GM12892 (cell line): ENCODE results near the gene ZBTB7A.
"Not testable (repeated sequence)": the region's sequence is repeated elsewhere in the genome, so short reads cannot be mapped to it uniquely, and the experiment has no call there.

Experiments
- DNase-seq: peaks from one replicate; pipeline ENCODE4 v3.0.0; 2011; ENCODE audit not compliant: insufficient read length
- FAIRE-seq: peaks from 2 replicates; lab custom pipeline; 2011; peaks lifted over from hg19 to GRCh38; lab: Jason Lieb, UNC
- POLR2A ChIP-seq: IDR thresholded peaks from 2 replicates; pipeline ENCODE4 v1.6.1; 2011; ENCODE audit warnings: low read depth, low read length, control low read depth
- POLR2AphosphoS5 ChIP-seq: IDR thresholded peaks from 2 replicates; pipeline ENCODE4 v1.6.1; 2011; ENCODE audit warnings: low read depth, low read length, control low read depth
- TAF1 ChIP-seq: IDR thresholded peaks from 2 replicates; pipeline ENCODE4 v1.6.1; 2011; ENCODE audit warnings: low read depth, mild to moderate bottlenecking, control low read depth, low read length, borderline replicate concordance

ZBTB7A gene

GRCh38 chr19:4012975-4013634 is 53.6 kb downstream of the ZBTB7A start:
- TF ChIP-seq TAF1, result no peak
- no peak for TF ChIP-seq POLR2A
- no peak for TF ChIP-seq POLR2AphosphoS5
- DNase-seq (no peak), FAIRE-seq (no peak)

GRCh38 chr19:4012092-4012974 is 54.4 kb downstream of the ZBTB7A start:
- DNase-seq, result no peak
- FAIRE-seq, result no peak
- TF ChIP-seq POLR2A, result no peak
- no peak for TF ChIP-seq POLR2AphosphoS5
- no peak for TF ChIP-seq TAF1

- not testable (repeated sequence) for DNase-seq, FAIRE-seq
Observed at GRCh38 chr19:4011430-4011829, 55.3 kb downstream of the ZBTB7A start.

GRCh38 chr19:4010808-4011110 is 55.9 kb downstream of the ZBTB7A start:
- FAIRE-seq (no peak), DNase-seq (no peak)
- TF ChIP-seq TAF1 (no peak), POLR2A (no peak), POLR2AphosphoS5 (no peak)

- DNase-seq, result no peak
- FAIRE-seq, result no peak
- TF ChIP-seq POLR2AphosphoS5, result no peak
- no peak for TF ChIP-seq TAF1
- no peak for TF ChIP-seq POLR2A
Observed at GRCh38 chr19:4009990-4010807, 56.5 kb downstream of the ZBTB7A start.

- DNase-seq (peak; percentile 41), FAIRE-seq (no peak)
- no peak for TF ChIP-seq TAF1
Observed at GRCh38 chr19:4007836-4008539, 58.7 kb downstream of the ZBTB7A start.

- FAIRE-seq (peak; percentile 97), DNase-seq (peak; percentile 99)
- TF ChIP-seq POLR2A (peak; percentile 69; the same call in 1 of the 2 replicates), TAF1 (peak; percentile 83), POLR2AphosphoS5 (no peak)
Observed at GRCh38 chr19:4007021-4007835, 59.5 kb downstream of the ZBTB7A start, which contains the start of gene PIAS4. TSS of gene PIAS4 (plus strand) at chr19:4007736. CDS start at chr19:4007761, 25 bp downstream.

GRCh38 chr19:4005436-4005835 is 61.3 kb downstream of the ZBTB7A start:
- FAIRE-seq, DNase-seq: not testable (repeated sequence)

GRCh38 chr19:4000798-4001197 is 65.9 kb downstream of the ZBTB7A start:
- not testable (repeated sequence) for DNase-seq, FAIRE-seq

- DNase-seq, FAIRE-seq: not testable (repeated sequence)
Observed at GRCh38 chr19:3998667-3999412, 67.9 kb downstream of the ZBTB7A start.

- FAIRE-seq, result no peak
- TF ChIP-seq POLR2A (no peak), POLR2AphosphoS5 (no peak), TAF1 (no peak)
- no peak for DNase-seq
Observed at GRCh38 chr19:3995607-3996006, 71.1 kb downstream of the ZBTB7A start.
